Mesodermal cell (in vitro differentiated cells): ENCODE data around the gene RC3H1.

Experiments
- H3K27ac ChIP-seq: 2 replicates; pipeline ENCODE4 v1.7.0; 2013; ENCODE audit warnings: mild to moderate bottlenecking, low read depth, low read length, moderate library complexity; ENCODE audit not compliant: severe bottlenecking
- H3K36me3 ChIP-seq: 2 replicates; pipeline ENCODE4 v1.7.1; 2013; ENCODE audit warnings: mild to moderate bottlenecking, low read length, moderate library complexity; ENCODE audit not compliant: control insufficient read depth, insufficient read depth
- H3K4me1 ChIP-seq: one replicate; pipeline ENCODE4 v1.7.1; 2013; ENCODE audit warnings: mild to moderate bottlenecking, low read length; ENCODE audit not compliant: insufficient read depth, control insufficient read depth, poor library complexity, severe bottlenecking
- H3K4me3 ChIP-seq: 2 replicates; pipeline ENCODE4 v1.7.0; 2013; ENCODE audit warnings: low read length, control low read depth, mild to moderate bottlenecking; ENCODE audit not compliant: insufficient read depth, poor library complexity, severe bottlenecking; ENCODE audit errors: extremely low read depth
- H3K9me3 ChIP-seq: 2 replicates; pipeline ENCODE4 v1.7.1; 2013; ENCODE audit warnings: mild to moderate bottlenecking, low read length, moderate library complexity; ENCODE audit not compliant: control insufficient read depth
- WGBS, 2 experiments: methylation state at CpG; one replicate each; pipeline ENCODE4 v1.1.5; 2013; ENCODE audit warnings: missing lambda C conversion rate in 2 of 2; ENCODE audit not compliant: insufficient coverage in 2 of 2; 5-methylcytosine and 5-hydroxymethylcytosine counted together

The RC3H1 gene

DNA sequence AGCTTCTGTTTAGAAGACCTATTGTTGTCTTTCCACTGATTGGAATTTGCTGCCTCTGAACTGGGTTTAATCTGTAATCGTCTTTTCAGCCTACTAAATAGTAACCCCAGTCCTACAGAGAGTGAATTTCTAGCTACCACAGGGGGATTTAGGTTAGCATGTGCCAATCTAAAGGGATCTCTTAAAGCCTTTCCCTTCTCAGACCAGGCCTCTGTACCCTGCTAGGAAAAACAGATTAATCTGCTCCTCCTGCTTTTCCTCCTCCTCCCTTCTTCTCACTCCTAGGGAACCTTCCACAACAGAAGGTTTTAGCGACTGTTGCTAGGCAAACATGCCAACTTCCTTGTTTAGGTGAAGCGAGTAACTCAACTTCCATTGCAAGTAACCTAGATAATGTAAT lies 1.3 kb upstream of the RC3H1 start:
- no peak overlapping the region for H3K4me3 ChIP-seq
- peaks cover 28% of the 10 kb centered on the region for H3K4me1 ChIP-seq
- peak overlapping the region; percentile 97 for H3K27ac ChIP-seq
- H3K36me3 ChIP-seq, result no peaks in the 10 kb centered on the region
- WGBS, 2 experiments, result 0% methylated on average over 1 of the region's 3 CpGs; no CpG with 5 or more reads in 1 of the 2 experiments
- H3K9me3 ChIP-seq, result no peaks in the 10 kb centered on the region

DNA sequence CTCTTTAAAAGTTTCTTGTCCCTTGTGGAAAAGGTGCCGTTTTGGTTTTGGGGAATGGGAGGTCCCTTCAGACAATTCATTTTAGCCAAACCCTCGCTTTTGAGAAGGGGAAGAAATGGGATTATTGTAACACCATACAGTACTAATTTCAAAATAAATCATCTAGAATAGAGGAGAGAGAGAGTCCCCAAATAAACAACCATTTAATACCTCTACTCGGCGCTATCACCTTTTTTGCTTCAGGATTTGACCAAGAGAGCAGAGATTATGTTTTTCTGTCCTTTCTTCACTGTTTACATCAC lies 770 bp upstream of the RC3H1 start:
- 20% methylated on average over 1 of the region's 4 CpGs; no CpG with 5 or more reads in 1 of the 2 experiments for WGBS, 2 experiments
- H3K36me3 ChIP-seq, result peaks cover under 1% of the 10 kb centered on the region
- H3K27ac ChIP-seq, result peak overlapping the region; percentile 97
- peaks cover 28% of the 10 kb centered on the region for H3K4me1 ChIP-seq
- no peaks in the 10 kb centered on the region for H3K9me3 ChIP-seq
- peak overlapping the region; percentile 82 for H3K4me3 ChIP-seq

- Histone ChIP-seq H3K36me3 (peaks cover 3% of the 10 kb centered on the region), H3K27ac (peak overlapping the region; percentile 97), H3K4me1 (peaks cover 31% of the 10 kb centered on the region), H3K9me3 (no peaks in the 10 kb centered on the region), H3K4me3 (peak overlapping the region; percentile 82)
- 0% methylated on average over 24 to 25 of the region's 36 CpGs for WGBS, 2 experiments
These were observed 522 bp downstream of the RC3H1 start for GRCh38 chr1:174021591-174022079.

DNA sequence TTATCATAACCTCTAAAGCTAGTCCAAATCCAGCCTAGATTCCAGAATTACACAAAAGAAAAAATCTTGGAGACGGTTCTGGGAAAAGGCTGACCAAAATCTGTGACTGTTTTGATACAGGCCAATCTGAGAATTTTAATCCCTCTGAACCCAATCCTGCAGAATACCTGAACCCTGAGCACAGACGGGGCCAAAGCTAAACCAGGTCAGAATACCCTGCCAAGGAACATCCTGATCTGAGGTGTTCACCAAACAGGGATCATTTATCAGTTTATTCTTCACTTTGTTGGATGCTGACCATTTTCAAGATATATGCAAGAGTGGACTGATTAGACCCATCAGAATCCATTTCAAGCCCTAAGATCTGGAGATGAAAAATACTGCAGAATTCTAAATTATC lies 3.6 kb downstream of the RC3H1 start:
- Histone ChIP-seq H3K9me3 (no peaks in the 10 kb centered on the region), H3K4me1 (peaks cover 26% of the 10 kb centered on the region), H3K36me3 (peaks cover 8% of the 10 kb centered on the region), H3K4me3 (no peak overlapping the region), H3K27ac (no peak overlapping the region)
- WGBS, 2 experiments, result 94% methylated on average over 2 of the region's 2 CpGs; no CpG with 5 or more reads in 1 of the 2 experiments

- H3K9me3 ChIP-seq, result no peaks in the 10 kb centered on the region
- peaks cover 16% of the 10 kb centered on the region for H3K4me1 ChIP-seq
- H3K27ac ChIP-seq, result no peak overlapping the region
- no peak overlapping the region for H3K4me3 ChIP-seq
- peaks cover 9% of the 10 kb centered on the region for H3K36me3 ChIP-seq
- 83 to 88% methylated on average over 1 to 2 of the region's 2 CpGs for WGBS, 2 experiments
These were observed 4.8 kb downstream of the RC3H1 start for GRCh38 chr1:174017231-174017970.

GRCh38 chr1:174013864-174014418 lies 8.2 kb downstream of the RC3H1 start:
- 100% methylated on average over 1 of the region's 3 CpGs for WGBS, 2 experiments
- peaks cover 23% of the 10 kb centered on the region for H3K36me3 ChIP-seq
- H3K9me3 ChIP-seq, result no peaks in the 10 kb centered on the region
- H3K4me1 ChIP-seq, result peaks cover 4% of the 10 kb centered on the region
- no peak overlapping the region for H3K27ac ChIP-seq
- no peak overlapping the region for H3K4me3 ChIP-seq

DNA sequence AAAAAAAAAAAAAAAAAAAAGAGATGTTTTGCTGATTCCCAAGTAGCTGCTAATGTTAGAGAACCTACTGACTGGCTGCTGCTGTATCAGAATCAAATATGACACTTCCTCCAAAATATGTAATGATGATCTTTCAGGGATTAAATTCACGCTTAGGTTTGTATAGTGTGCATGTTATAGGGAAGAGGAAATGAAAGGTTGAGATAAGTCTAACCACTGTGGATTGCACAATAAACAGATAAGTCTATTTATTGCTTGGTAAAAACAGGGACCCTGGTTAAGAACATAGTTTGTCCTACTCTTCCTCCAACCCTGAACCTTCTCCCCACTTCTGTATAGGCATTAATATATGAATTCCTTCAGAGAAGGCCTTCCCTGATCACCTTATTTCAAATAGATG lies 13.2 kb downstream of the RC3H1 start:
- no peak overlapping the region for H3K4me3 ChIP-seq
- no peaks in the 10 kb centered on the region for H3K9me3 ChIP-seq
- H3K4me1 ChIP-seq, result no peaks in the 10 kb centered on the region
- H3K36me3 ChIP-seq, result peaks cover 39% of the 10 kb centered on the region
- H3K27ac ChIP-seq, result no peak overlapping the region
- 100% methylated on average over 1 of the region's 1 CpG; no CpG with 5 or more reads in 1 of the 2 experiments for WGBS, 2 experiments

- Histone ChIP-seq H3K36me3 (peaks cover 33% of the 10 kb centered on the region), H3K4me1 (no peaks in the 10 kb centered on the region), H3K27ac (no peak overlapping the region), H3K4me3 (no peak overlapping the region), H3K9me3 (no peaks in the 10 kb centered on the region)
- no CpG with 5 or more reads among the region's 2 CpGs for WGBS, 2 experiments
These were observed 13.9 kb downstream of the RC3H1 start for GRCh38 chr1:174008269-174008668.

- Histone ChIP-seq H3K27ac (no peak overlapping the region), H3K9me3 (no peaks in the 10 kb centered on the region), H3K36me3 (peaks cover 33% of the 10 kb centered on the region), H3K4me1 (no peaks in the 10 kb centered on the region), H3K4me3 (no peak overlapping the region)
These were observed 14.3 kb downstream of the RC3H1 start for GRCh38 chr1:174007851-174008250.

DNA sequence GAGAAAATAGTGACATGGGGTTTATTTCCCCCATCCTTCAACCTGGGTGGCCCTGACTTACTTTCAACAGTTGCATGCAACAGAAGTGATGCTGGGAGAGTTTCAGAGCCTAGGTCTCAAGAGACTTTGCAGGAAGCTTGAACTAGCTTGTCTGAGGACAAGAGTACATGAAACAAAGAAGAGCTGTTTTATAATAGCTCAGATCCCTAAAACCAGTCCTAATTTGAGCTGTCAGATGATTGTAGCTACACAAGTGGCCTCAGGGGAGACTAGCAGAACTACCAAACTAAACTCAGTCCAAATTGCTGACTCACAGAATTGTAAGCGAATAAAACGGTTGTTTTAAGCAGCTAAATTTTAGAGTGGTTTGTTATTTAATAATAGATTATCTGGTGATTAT lies 17.1 kb downstream of the RC3H1 start:
- no CpG with 5 or more reads among the region's 2 CpGs for WGBS, 2 experiments
- Histone ChIP-seq H3K4me1 (no peaks in the 10 kb centered on the region), H3K27ac (no peak overlapping the region), H3K4me3 (no peak overlapping the region), H3K36me3 (peaks cover 27% of the 10 kb centered on the region), H3K9me3 (no peaks in the 10 kb centered on the region)

DNA sequence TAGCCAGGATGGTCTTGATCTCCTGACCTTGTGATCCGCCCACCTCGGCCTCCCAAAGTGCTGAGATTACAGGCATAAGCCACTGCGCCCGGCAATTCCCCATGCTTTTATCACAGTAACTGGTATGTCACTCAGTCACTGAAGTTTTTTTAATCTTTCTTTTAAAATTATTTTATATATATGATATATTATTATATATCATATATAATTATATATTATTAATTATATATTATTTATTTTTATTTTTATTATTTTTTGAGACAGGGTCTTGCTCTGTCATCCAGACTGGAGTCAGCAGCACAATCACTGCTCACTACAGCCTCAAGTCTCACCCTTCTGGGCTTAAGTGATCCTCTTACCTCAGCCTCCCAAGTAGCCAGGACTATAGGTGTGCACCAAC lies 18.3 kb downstream of the RC3H1 start:
- no peak overlapping the region for H3K27ac ChIP-seq
- peaks cover 20% of the 10 kb centered on the region for H3K36me3 ChIP-seq
- H3K9me3 ChIP-seq, result no peaks in the 10 kb centered on the region
- H3K4me3 ChIP-seq, result no peak overlapping the region
- WGBS, 2 experiments, result 100% methylated on average over 2 of the region's 4 CpGs; no CpG with 5 or more reads in 1 of the 2 experiments
- no peaks in the 10 kb centered on the region for H3K4me1 ChIP-seq
